Prostate gland (tissue), 2 donors: Measurements from ENCODE around the gene TSEN2. TPM values are rescaled to one million over a fixed set of nuclear protein-coding genes. Genes with fewer than 3 reads are reported as not detected.
"Not testable (repeated sequence)": the region's sequence is repeated elsewhere in the genome, so short reads cannot be mapped to it uniquely, and the experiment has no call there.

Experiments
- DNase-seq: peaks from one replicate; pipeline ENCODE4 v3.0.0-alpha.2; 2019; ENCODE audit warnings: low spot score
- H3K27ac ChIP-seq, 2 donors: fragments of 200-600 bp; sonication (generic); 2 replicates each; pipeline ENCODE4 v1.5.1; 2017 to 2019
- H3K27me3 ChIP-seq: fragments of 200-600 bp; sonication (generic); replicated peaks from 2 replicates; pipeline ENCODE4 v1.5.1; 2019; ENCODE audit not compliant: insufficient read depth
- H3K36me3 ChIP-seq, 2 donors: fragments of 200-600 bp; sonication (generic); 1 replicate in 1 of 2; 2 replicates in 1 of 2; pipeline versions ENCODE4 v1.5.1 to v1.8.1; 2017 to 2019
- H3K4me1 ChIP-seq: fragments of 200-600 bp; sonication (generic); replicated peaks from 2 replicates; pipeline ENCODE4 v1.5.1; 2019
- H3K4me3 ChIP-seq, 2 donors: fragments of 200-600 bp; sonication (generic); 2 replicates each; pipeline ENCODE4 v1.5.1; 2017 to 2019
- H3K9me3 ChIP-seq: fragments of 200-600 bp; sonication (generic); 2 replicates; pipeline ENCODE4 v1.5.1; 2017
- CTCF ChIP-seq, 4 experiments: fragments of 200-600 bp in 2 of 4; fragments of 450-650 bp in 2 of 4; sonication (generic) in 2 of 4; IDR thresholded peaks; 1 replicate in 3 of 4; 2 replicates in 1 of 4; pipeline ENCODE4 v1.5.1; 2016 to 2019; ENCODE audit warnings: antibody characterized with exemption in 4 of 4, mild to moderate bottlenecking in 2 of 4, moderate library complexity in 2 of 4
- POLR2A ChIP-seq: fragments of 450-650 bp; IDR thresholded peaks from one replicate; pipeline ENCODE4 v1.6.1; 2016; ENCODE audit warnings: antibody characterized with exemption, mild to moderate bottlenecking
- POLR2AphosphoS5 ChIP-seq: sonication (generic); formaldehyde crosslinking; IDR thresholded peaks from one replicate; pipeline ENCODE4 v1.6.1; 2017; ENCODE audit warnings: antibody characterized with exemption
- WGBS: methylation state at CpG from one replicate; pipeline ENCODE4 v1.1.5; 2018; 5-methylcytosine and 5-hydroxymethylcytosine counted together
- intact Hi-C: fragments of 100-400 bp; cut with DNase I; formaldehyde crosslinking; loops from one replicate; pipeline ENCODE4 v1.14.2; 2022
- total RNA-seq, 2 donors: library from RNA; depleted of rRNA; stranded (reverse); fragments of >200 nt; gene quantifications; one replicate each; pipeline ENCODE4 v1.1.0, GENCODE V29; 2016

The TSEN2 gene
- total RNA-seq, 2 donors from 2014 or later, result 13.8 to 14.9 TPM

DNA sequence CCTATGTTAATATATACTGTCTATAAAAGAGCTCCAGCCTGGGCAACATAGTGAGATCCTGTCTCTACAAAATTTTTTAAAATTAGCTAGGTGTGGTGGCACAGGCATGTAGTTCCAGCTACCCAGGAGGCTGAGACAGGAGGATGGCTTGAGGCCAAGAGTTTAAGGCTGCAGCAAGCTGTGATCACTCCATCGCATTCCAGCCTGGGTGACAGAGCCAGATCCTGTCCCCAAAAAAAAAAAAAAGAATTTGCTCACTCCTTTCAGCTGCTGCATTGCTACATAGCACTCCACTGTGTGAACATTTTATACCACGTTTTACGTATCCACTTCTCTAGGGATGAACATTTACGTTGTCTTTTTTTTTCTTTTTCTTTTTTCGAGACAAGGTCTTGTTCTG, 6.0 kb upstream of the TSEN2 start:
- 74% methylated on average over 5 of the region's 5 CpGs for WGBS
- DNase-seq, result no peak
- no peak overlapping the region for H3K4me3 ChIP-seq
- no peaks in the 10 kb centered on the region for H3K27me3 ChIP-seq
- TF ChIP-seq CTCF (IDR thresholded peaks at IDR 0.05) (no peak), POLR2A (no peak), POLR2AphosphoS5 (no peak)
- no peaks in the 10 kb centered on the region for H3K36me3 ChIP-seq
- H3K9me3 ChIP-seq, result no peaks in the 10 kb centered on the region
- no peaks in the 10 kb centered on the region for H3K4me1 ChIP-seq
- intact Hi-C loops, result loop anchor here (2.0 kb wide), 1 partner anchor 342 kb away; no protein-coding TSS in a partner anchor
- no peak overlapping the region for H3K27ac ChIP-seq

DNA sequence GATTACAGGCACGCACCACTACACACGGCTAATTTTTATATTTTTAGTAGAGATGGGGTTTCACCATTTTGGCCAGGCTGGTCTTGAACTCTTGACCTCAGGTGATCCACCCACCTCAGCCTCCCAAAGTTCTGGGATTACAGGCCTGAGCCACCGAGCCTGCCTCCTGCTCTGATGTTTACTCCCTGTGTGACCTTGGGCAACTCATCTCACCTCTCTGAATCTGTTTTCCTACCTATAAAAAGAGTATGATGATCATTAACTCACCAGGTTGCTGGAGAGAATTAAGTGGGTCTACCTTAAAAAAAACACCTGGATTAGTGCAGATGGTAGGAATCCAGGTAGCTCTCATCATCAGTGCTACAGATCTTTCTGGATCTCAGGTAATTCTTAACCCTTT, 5.1 kb upstream of the TSEN2 start:
- H3K36me3 ChIP-seq, H3K4me1 ChIP-seq, DNase-seq, H3K4me3 ChIP-seq, H3K27ac ChIP-seq, H3K9me3 ChIP-seq, H3K27me3 ChIP-seq: not testable (repeated sequence)
- intact Hi-C loops, result loop anchor here (2.0 kb wide), 1 partner anchor 342 kb away; no protein-coding TSS in a partner anchor
- 88% methylated on average over 3 of the region's 3 CpGs for WGBS

DNA sequence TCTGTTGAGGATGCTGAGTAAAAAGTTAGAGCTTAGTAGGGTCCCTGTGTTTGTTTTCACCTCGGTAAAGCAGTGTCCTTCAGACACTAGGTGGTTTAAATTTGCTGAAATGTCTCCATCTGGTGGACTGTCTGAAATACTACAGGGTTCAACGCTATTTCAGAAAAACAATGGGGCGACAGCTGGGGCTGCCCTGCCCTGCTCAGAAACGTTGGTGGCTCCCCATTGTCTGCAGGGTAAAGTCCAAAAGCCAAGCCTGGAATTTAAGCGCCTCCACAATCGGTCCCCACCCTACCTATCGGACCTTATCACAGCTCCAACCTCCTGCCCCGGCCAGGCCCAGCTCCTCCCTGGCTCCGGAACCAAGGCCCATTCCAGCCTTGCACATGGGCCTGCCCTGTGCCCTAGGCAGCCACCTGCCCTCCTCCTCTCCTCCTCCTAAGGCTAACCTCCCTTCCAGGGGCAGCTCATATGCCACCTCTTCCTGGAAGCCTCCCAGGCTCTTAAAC, 4.3 kb upstream of the TSEN2 start:
- no peaks in the 10 kb centered on the region for H3K9me3 ChIP-seq
- no peaks in the 10 kb centered on the region for H3K36me3 ChIP-seq
- TF ChIP-seq POLR2A, result no peak
- TF ChIP-seq POLR2AphosphoS5, result peak; percentile 17
- TF ChIP-seq CTCF (IDR thresholded peaks at IDR 0.05), result peak; percentile 55 to 87 (median 82)
- no peak for DNase-seq
- H3K4me3 ChIP-seq, result no peak overlapping the region
- intact Hi-C loops, result loop anchor here (2.0 kb wide), 1 partner anchor 343 kb away; no protein-coding TSS in a partner anchor
- no peaks in the 10 kb centered on the region for H3K27me3 ChIP-seq
- H3K27ac ChIP-seq, result no peak overlapping the region
- WGBS, result 21% methylated on average over 9 of the region's 9 CpGs
- no peaks in the 10 kb centered on the region for H3K4me1 ChIP-seq

DNA sequence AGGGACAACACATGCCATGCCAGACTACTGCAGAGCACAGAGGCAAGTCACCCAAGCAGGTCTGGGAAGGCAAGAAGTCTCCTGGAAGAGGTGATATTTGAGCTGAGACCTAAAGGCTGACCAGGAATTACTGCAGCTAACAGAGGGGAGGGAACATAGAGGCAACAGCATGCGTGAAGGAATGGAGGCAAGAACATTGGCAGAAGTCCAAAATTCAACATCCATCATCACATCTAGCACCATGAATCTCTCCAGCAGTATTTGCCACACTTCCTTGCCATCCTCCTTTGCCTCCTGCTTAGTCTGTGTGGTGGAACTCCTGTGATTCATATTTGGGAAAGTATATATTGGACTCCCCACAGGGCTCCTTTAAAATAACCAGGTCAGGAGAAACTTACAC, 870 bp upstream of the TSEN2 start:
- TF ChIP-seq CTCF (IDR thresholded peaks at IDR 0.05), result no peak
- no peak for TF ChIP-seq POLR2AphosphoS5
- TF ChIP-seq POLR2A, result no peak
- no peak for DNase-seq
- Histone ChIP-seq H3K4me1 (no peaks in the 10 kb centered on the region), H3K36me3 (no peaks in the 10 kb centered on the region), H3K27me3 (no peaks in the 10 kb centered on the region), H3K27ac (peak overlapping the region in 1 of 2 donors; percentile 59), H3K4me3 (peak overlapping the region; percentile 55 to 75), H3K9me3 (no peaks in the 10 kb centered on the region)
- intact Hi-C loops, result no loop called here
- WGBS, result 11% methylated on average over 1 of the region's 1 CpG

- Histone ChIP-seq H3K27ac (peak overlapping the region in 1 of 2 donors; percentile 59), H3K4me3 (peak overlapping the region; percentile 55 to 75), H3K27me3 (no peaks in the 10 kb centered on the region), H3K36me3 (no peaks in the 10 kb centered on the region), H3K4me1 (no peaks in the 10 kb centered on the region), H3K9me3 (no peaks in the 10 kb centered on the region)
- WGBS, result 2% methylated on average over 10 of the region's 10 CpGs
- intact Hi-C loops, result loop anchor here (2.0 kb wide), 1 partner anchor 237 kb away; no protein-coding TSS in a partner anchor
- TF ChIP-seq POLR2AphosphoS5 (no peak), CTCF (IDR thresholded peaks at IDR 0.05) (no peak), POLR2A (no peak)
- DNase-seq, result peak; percentile 8
These were observed 445 bp upstream of the TSEN2 start for GRCh38 chr3:12483872-12484197.
